Regular cardiac myocyte (primary cell): ENCODE measurements around the gene VCX2. TPM values are rescaled to one million over a fixed set of nuclear protein-coding genes. Genes with fewer than 3 reads are reported as not detected.

Experiments used
- total RNA-seq: library from RNA; depleted of rRNA; stranded (reverse); fragments of >200 nt; gene quantifications from 2 replicates; pipeline ENCODE4 v1.2.3, GENCODE V29; 2014

The VCX2 gene
- 0.19 TPM in 1 of 2 replicates, not detected in the other for total RNA-seq

GRCh38 chrX:8171169-8171568, at the start of gene VCX2:
VCX2 (minus strand) TSS chrX:8171267; CDS start chrX:8170643, 624 bp downstream.

Other genes starting within 250 kb of the VCX2 start
- 10.4 and 12.5 TPM in 2 replicates for gene PNPLA4, start 243.9 kb downstream of the VCX2 start, total RNA-seq